ENCODE measurements around the gene F12. TPM values are rescaled to one million over a fixed set of nuclear protein-coding genes. Genes with fewer than 3 reads are reported as not detected.

The F12 gene
- total RNA-seq, 2 donors from 2014 or later: 0.95 to 2.9 TPM

GRCh38 chr5:177369645-177370440, 39.5 kb downstream of the F12 start:
- Mint-ChIP-seq H3K27ac (peak overlapping the region; percentile 52), H3K9me3 (no peaks in the 10 kb centered on the region), H3K27me3 (ENCODE audit: insufficient read depth) (peaks cover 21% of the 10 kb centered on the region), H3K4me3 (peak overlapping the region; percentile 69), H3K36me3 (ENCODE audit: low read depth) (no peaks in the 10 kb centered on the region), H3K4me1 (peaks cover 21% of the 10 kb centered on the region)
- no peak overlapping the region for H3K27ac ChIP-seq (ENCODE audit: low read depth, low read length)
- no peak overlapping the region for H3K9ac ChIP-seq (ENCODE audit: extremely low read depth, low read length, poor library complexity, severe bottlenecking)
- H3K27me3 ChIP-seq (ENCODE audit: control insufficient read depth, insufficient read depth, low read length, poor library complexity, severe bottlenecking): no peaks in the 10 kb centered on the region
- H3K9me3 ChIP-seq (ENCODE audit: control insufficient read depth, low read length): no peaks in the 10 kb centered on the region
- peaks cover 7% of the 10 kb centered on the region for H3K4me1 ChIP-seq (ENCODE audit: control insufficient read depth, insufficient read depth, low read length)
- peak; percentile 40 for DNase-seq
- WGBS, 2 experiments (ENCODE audit: insufficient coverage in 1 of 2, insufficient read length in 1 of 2): 89 to 91% methylated on average over 5 to 11 of the region's 11 CpGs
- H3K36me3 ChIP-seq (ENCODE audit: control insufficient read depth, insufficient read depth, low read length): no peaks in the 10 kb centered on the region
- no peak for TF ChIP-seq CTCF (conservative IDR thresholded peaks at IDR 0.05)
- H3K4me3 ChIP-seq (ENCODE audit: low read length): no peak overlapping the region

- Mint-ChIP-seq H3K4me1 (peaks cover 23% of the 10 kb centered on the region), H3K36me3 (ENCODE audit: low read depth) (no peaks in the 10 kb centered on the region)
These were observed 40.3 kb downstream of the F12 start for GRCh38 chr5:177368869-177369644.

More at GRCh38 chr5:177368869-177369644, 40.3 kb downstream of the F12 start:
- peaks cover 23% of the 10 kb centered on the region for H3K27me3 Mint-ChIP-seq (ENCODE audit: insufficient read depth)
- Histone ChIP-seq H3K36me3 (ENCODE audit: control insufficient read depth, insufficient read depth, low read length) (no peaks in the 10 kb centered on the region), H3K27me3 (ENCODE audit: control insufficient read depth, insufficient read depth, low read length, poor library complexity, severe bottlenecking) (no peaks in the 10 kb centered on the region), H3K4me3 (ENCODE audit: low read length) (no peak overlapping the region), H3K27ac (ENCODE audit: low read depth, low read length) (no peak overlapping the region), H3K4me1 (ENCODE audit: control insufficient read depth, insufficient read depth, low read length) (peaks cover 7% of the 10 kb centered on the region), H3K9ac (ENCODE audit: extremely low read depth, low read length, poor library complexity, severe bottlenecking) (no peak overlapping the region), H3K9me3 (ENCODE audit: control insufficient read depth, low read length) (no peaks in the 10 kb centered on the region)
- H3K4me3 Mint-ChIP-seq: no peak overlapping the region
- H3K9me3 Mint-ChIP-seq: no peaks in the 10 kb centered on the region
- 73 to 75% methylated on average over 4 to 5 of the region's 5 CpGs for WGBS, 2 experiments (ENCODE audit: insufficient coverage in 1 of 2, insufficient read length in 1 of 2)
- DNase-seq: peak; percentile 83
- TF ChIP-seq CTCF (conservative IDR thresholded peaks at IDR 0.05): peak; percentile 75
- H3K27ac Mint-ChIP-seq: no peak overlapping the region
